HAP-1 (cell line): ENCODE results near the gene FAM221B.
A peak's percentile ranks its signal among the peaks of the same experiment; 100 is the strongest.

Experiments used
- DNase-seq, 2 experiments: peaks; one replicate each; pipeline ENCODE4 v3.0.0-alpha.2; 2016 to 2020; ENCODE audit warnings: low spot score in 2 of 2
- H3K27me3 ChIP-seq: fragments of 250-450 bp; sonication (Bioruptor Pico); 2 replicates; pipeline ENCODE4 v1.5.1; 2020; ENCODE audit warnings: low read depth, mild to moderate bottlenecking, moderate library complexity
- H3K36me3 ChIP-seq: fragments of 250-450 bp; sonication (Bioruptor Pico); replicated peaks from 2 replicates; pipeline ENCODE4 v1.5.1; 2020; ENCODE audit warnings: mild to moderate bottlenecking
- H3K4me1 ChIP-seq: fragments of 250-450 bp; sonication (Bioruptor Pico); 2 replicates; pipeline ENCODE4 v1.5.1; 2020; ENCODE audit warnings: mild to moderate bottlenecking
- H3K4me3 ChIP-seq: fragments of 250-450 bp; sonication (Bioruptor Pico); 2 replicates; pipeline ENCODE4 v1.5.1; 2020; ENCODE audit warnings: mild to moderate bottlenecking, moderate library complexity
- H3K9me3 ChIP-seq: fragments of 250-450 bp; sonication (Bioruptor Pico); 2 replicates; pipeline ENCODE4 v1.5.1; 2020; ENCODE audit warnings: mild to moderate bottlenecking, moderate library complexity
- in situ Hi-C: fragments of 300-500 bp; cut with MboI; formaldehyde crosslinking; loops from 3 replicates; pipeline ENCODE4 v1.14.3; 2020; ENCODE audit warnings: low sequenced_read_pairs, inconsistent platforms, mixed read lengths

Gene FAM221B

DNA sequence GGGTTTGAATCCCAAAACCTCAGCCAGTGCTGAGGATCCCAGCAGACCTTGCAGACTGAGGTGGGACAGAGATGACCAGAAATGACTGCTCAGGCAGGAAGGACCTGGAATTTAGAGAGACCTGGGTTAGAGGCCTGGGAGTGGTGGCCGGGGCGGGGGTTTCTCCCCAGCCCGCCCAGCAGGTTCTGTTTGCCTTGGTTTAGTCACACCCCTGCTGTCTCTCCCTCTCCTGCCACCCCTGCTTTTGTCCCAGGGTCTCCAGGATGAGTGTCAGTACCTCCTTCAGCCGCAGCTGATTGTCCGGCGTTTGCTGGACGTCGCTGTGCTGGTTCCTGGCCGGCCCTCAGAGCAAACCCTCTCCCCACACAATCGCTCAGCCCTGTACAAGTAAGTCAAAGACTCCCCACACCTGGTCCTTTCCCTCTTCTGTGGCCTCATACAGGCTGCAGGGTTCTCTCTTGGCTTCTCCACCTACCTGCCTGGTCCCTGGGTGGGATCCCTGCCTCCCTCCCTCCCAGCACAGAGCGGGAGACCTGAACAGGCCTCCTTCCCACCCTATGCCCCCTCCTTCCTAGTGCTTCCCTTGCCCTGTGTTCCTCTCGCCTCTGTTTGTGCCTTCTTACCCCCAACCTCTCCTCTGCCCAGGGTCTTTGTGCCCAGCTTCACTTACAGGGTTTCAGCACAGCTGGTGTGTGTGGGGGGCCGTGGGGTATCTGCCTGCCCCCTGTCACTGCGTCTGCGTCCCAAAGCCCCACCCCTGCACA, 12.5 kb upstream of the FAM221B start:
- Histone ChIP-seq H3K4me3 (no peak overlapping the region), H3K4me1 (peaks cover 5% of the 10 kb centered on the region; the same call in 1 of the 2 replicates), H3K36me3 (no peaks in the 10 kb centered on the region), H3K27me3 (no peaks in the 10 kb centered on the region), H3K9me3 (no peaks in the 10 kb centered on the region)
- in situ Hi-C loops = no loop called here
- DNase-seq = no peak

DNA sequence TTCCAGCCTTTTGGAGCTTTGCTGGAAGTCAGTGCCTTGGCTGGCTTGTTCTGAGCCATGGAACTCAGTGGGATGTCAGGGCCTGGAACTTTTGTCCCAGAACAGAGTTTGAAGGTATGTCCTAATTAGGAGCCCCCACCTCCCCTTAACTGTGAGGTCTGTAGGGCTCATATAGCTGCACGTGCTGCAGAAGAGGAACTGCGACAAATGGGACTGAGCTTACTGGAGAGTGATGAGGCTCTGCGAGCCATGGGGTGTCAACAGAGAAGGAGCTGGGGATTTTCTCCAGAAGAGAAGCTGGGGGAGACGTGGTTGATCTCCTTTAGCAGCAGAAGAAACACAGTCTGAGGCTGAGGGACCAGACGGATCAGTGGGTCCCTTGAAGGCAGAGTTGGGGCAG, 11.4 kb upstream of the FAM221B start:
- H3K36me3 ChIP-seq = no peaks in the 10 kb centered on the region
- DNase-seq = no peak
- H3K27me3 ChIP-seq = no peaks in the 10 kb centered on the region
- in situ Hi-C loops = no loop called here
- no peaks in the 10 kb centered on the region for H3K9me3 ChIP-seq
- H3K4me1 ChIP-seq = peaks cover 5% of the 10 kb centered on the region; the same call in 1 of the 2 replicates
- H3K4me3 ChIP-seq = no peak overlapping the region

DNA sequence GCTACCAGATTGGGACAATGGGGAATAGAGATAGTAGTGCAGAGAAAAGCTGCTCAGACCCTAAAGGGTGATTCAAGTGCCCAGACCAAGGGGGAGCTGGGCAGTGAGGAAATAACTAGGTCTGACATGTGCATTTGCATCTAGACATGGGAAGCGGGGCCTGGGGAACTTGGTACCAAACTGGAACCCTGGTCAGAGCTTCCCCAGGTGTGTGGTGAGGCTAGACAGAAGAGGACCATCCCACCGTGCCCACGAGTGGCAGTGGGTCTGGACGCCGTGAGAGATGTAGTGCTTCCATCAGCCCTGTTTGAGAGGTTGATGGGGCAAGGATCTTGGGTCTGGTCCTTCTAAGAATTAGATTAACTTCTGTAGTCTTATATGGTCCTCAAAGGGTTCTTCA, 8.1 kb upstream of the FAM221B start:
- in situ Hi-C loops = no loop called here
- no peaks in the 10 kb centered on the region for H3K9me3 ChIP-seq
- H3K27me3 ChIP-seq = no peaks in the 10 kb centered on the region
- no peaks in the 10 kb centered on the region; the same call in 1 of the 2 replicates for H3K36me3 ChIP-seq
- no peaks in the 10 kb centered on the region for H3K4me1 ChIP-seq
- DNase-seq = no peak
- H3K4me3 ChIP-seq = no peak overlapping the region

DNA sequence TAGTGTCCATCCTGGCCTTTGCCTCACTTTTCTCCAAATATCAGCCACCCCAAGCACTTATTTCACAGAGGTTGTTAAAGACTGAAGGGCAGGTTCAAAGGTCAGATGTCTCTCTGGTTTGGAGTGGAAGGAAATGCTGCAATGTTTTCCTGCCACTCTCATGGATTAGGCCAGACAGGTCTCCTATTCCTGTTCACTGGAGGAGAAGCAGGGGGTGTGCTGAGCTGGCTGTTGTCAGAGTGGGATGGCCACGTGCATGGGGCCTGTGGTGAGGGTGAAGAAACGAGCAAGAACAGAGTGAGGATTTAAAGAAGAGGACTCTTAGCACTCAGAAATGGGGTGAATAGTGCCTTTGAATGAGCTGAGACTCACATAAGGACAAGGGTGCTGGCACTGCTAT, 7.2 kb upstream of the FAM221B start:
- no peak overlapping the region for H3K4me3 ChIP-seq
- no peak for DNase-seq
- H3K4me1 ChIP-seq = no peaks in the 10 kb centered on the region
- in situ Hi-C loops = no loop called here
- H3K9me3 ChIP-seq = no peaks in the 10 kb centered on the region
- H3K36me3 ChIP-seq = no peaks in the 10 kb centered on the region; the same call in 1 of the 2 replicates
- no peaks in the 10 kb centered on the region for H3K27me3 ChIP-seq

DNA sequence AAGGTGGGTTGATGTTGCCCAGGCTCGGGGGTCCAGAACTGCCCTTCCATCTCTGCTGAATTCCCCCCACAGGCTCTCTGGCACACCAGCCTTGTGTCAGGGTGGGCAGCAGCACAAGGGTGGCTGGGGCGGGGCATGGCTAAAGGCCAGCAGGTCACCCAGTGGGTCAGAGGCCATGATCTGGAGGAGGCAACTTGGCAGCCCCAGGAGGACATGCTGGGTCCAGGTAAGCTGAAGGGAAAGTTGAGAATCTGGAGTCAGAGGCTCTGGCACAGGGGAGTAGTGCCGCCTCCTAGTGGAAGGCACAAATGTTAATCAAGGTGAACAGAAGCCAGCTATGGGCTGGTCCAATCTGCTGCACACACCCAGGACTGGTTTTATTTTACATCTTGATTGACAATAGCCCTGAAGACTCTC, 6.7 kb upstream of the FAM221B start:
- no peak overlapping the region for H3K4me3 ChIP-seq
- DNase-seq = peak; percentile 15 to 29
- no peaks in the 10 kb centered on the region; the same call in 1 of the 2 replicates for H3K36me3 ChIP-seq
- no peaks in the 10 kb centered on the region for H3K4me1 ChIP-seq
- H3K9me3 ChIP-seq = no peaks in the 10 kb centered on the region
- in situ Hi-C loops = no loop called here
- no peaks in the 10 kb centered on the region for H3K27me3 ChIP-seq

GRCh38 chr9:35834260-35835215, 6.0 kb upstream of the FAM221B start:
- H3K9me3 ChIP-seq = no peaks in the 10 kb centered on the region
- no peaks in the 10 kb centered on the region; the same call in 1 of the 2 replicates for H3K4me1 ChIP-seq
- no peaks in the 10 kb centered on the region for H3K27me3 ChIP-seq
- in situ Hi-C loops = no loop called here
- H3K4me3 ChIP-seq = no peak overlapping the region
- DNase-seq = no peak
- no peaks in the 10 kb centered on the region; the same call in 1 of the 2 replicates for H3K36me3 ChIP-seq

DNA sequence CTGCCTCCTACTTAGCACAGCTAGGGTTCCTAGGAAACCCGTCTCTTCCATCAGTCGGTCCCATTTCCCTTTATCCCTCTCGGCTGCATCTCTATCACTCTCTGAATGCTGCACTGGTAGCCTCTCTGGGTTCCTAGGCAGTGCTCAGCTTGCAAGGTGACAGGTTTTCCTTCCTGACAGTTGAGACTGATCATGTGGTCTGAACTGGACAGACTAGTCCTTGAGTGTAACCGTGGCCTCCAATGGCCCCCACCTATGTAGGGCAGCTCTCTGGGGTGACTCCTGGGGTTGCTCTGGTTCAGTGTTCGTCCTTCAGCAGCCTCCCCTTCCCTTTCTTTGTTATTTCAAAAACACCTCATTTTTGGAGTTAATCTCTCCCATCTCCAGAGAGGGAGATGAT, 4.3 kb upstream of the FAM221B start:
- Histone ChIP-seq H3K4me1 (peaks cover 5% of the 10 kb centered on the region), H3K9me3 (no peaks in the 10 kb centered on the region), H3K36me3 (no peaks in the 10 kb centered on the region; the same call in 1 of the 2 replicates), H3K27me3 (no peaks in the 10 kb centered on the region), H3K4me3 (no peak overlapping the region)
- in situ Hi-C loops = no loop called here
- no peak for DNase-seq

- Histone ChIP-seq H3K4me1 (peaks cover 5% of the 10 kb centered on the region), H3K27me3 (no peaks in the 10 kb centered on the region), H3K36me3 (no peaks in the 10 kb centered on the region; the same call in 1 of the 2 replicates), H3K9me3 (no peaks in the 10 kb centered on the region), H3K4me3 (no peak overlapping the region)
- in situ Hi-C loops = no loop called here
- DNase-seq = no peak
Observed at GRCh38 chr9:35831040-35831439, 2.5 kb upstream of the FAM221B start.

GRCh38 chr9:35829764-35830096, 1.2 kb upstream of the FAM221B start:
- H3K27me3 ChIP-seq = no peaks in the 10 kb centered on the region
- H3K4me1 ChIP-seq = peaks cover 5% of the 10 kb centered on the region
- in situ Hi-C loops = no loop called here
- H3K4me3 ChIP-seq = peak overlapping the region; percentile 41
- no peaks in the 10 kb centered on the region for H3K9me3 ChIP-seq
- no peak for DNase-seq
- no peaks in the 10 kb centered on the region; the same call in 1 of the 2 replicates for H3K36me3 ChIP-seq

- H3K4me3 ChIP-seq = peak within 1 kb of the TSS; percentile 41
- in situ Hi-C loops = no loop called here
- H3K4me1 ChIP-seq = peaks cover 5% of the 10 kb centered on the region
- DNase-seq = peak; percentile 94 to 99
- no peaks in the 10 kb centered on the region for H3K27me3 ChIP-seq
- H3K9me3 ChIP-seq = no peaks in the 10 kb centered on the region
- no peaks in the 10 kb centered on the region for H3K36me3 ChIP-seq
Observed at GRCh38 chr9:35829084-35829763, 692 bp upstream of the FAM221B start, which contains the start of gene TMEM8B. TSS of gene TMEM8B (plus strand) at chr9:35829228. CDS start at chr9:35829448, 220 bp downstream.

GRCh38 chr9:35827486-35827885, 1.0 kb downstream of the FAM221B start:
- no peaks in the 10 kb centered on the region for H3K9me3 ChIP-seq
- no peaks in the 10 kb centered on the region for H3K36me3 ChIP-seq
- H3K4me3 ChIP-seq = no peak overlapping the region
- in situ Hi-C loops = no loop called here
- H3K27me3 ChIP-seq = no peaks in the 10 kb centered on the region
- H3K4me1 ChIP-seq = peaks cover 5% of the 10 kb centered on the region
- no peak for DNase-seq

- no peak overlapping the region for H3K4me3 ChIP-seq
- peaks cover 5% of the 10 kb centered on the region for H3K4me1 ChIP-seq
- H3K9me3 ChIP-seq = no peaks in the 10 kb centered on the region
- peak; percentile 66 to 67 for DNase-seq
- H3K36me3 ChIP-seq = no peaks in the 10 kb centered on the region
- in situ Hi-C loops = no loop called here
- H3K27me3 ChIP-seq = no peaks in the 10 kb centered on the region
Observed at GRCh38 chr9:35826071-35826701, 2.3 kb downstream of the FAM221B start.

DNA sequence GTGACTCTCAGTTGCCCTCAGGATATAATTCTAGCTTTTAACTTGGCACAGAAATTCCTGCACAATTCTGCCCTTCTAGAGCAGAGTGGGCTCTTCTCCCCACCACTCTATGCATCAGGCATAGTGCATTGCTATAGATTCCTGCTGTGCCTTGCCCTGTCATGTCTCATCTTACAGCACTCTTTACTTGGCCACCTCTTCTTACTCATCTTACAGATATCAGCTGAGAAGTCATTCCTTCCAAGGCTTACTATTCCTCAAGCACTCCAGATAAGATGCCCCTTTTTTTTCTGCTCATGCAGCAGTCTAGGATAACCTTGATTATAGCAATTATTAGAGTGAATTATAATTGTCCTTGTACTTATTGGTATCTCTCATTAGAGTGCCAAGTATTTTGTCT, 5.6 kb downstream of the FAM221B start:
- in situ Hi-C loops = no loop called here
- H3K36me3 ChIP-seq = no peaks in the 10 kb centered on the region
- no peak overlapping the region for H3K4me3 ChIP-seq
- H3K27me3 ChIP-seq = no peaks in the 10 kb centered on the region
- H3K4me1 ChIP-seq = no peaks in the 10 kb centered on the region
- DNase-seq = no peak
- H3K9me3 ChIP-seq = no peaks in the 10 kb centered on the region
